Hepatocyte (in vitro differentiated cells): Measurements from ENCODE around the gene CAPN12. TPM values are rescaled to one million over a fixed set of nuclear protein-coding genes. Genes with fewer than 3 reads are reported as not detected.
A peak's percentile ranks its signal among the peaks of the same experiment; 100 is the strongest.

Source experiments
- DNase-seq: peaks from one replicate; pipeline ENCODE4 v3.0.0-alpha.2; 2016; ENCODE audit warnings: low spot score
- H2AFZ ChIP-seq: fragments of 200-600 bp; sonication (generic); 2 replicates; pipeline ENCODE4 v1.6.0; 2016; ENCODE audit warnings: antibody characterized with exemption, mild to moderate bottlenecking
- H3K27ac ChIP-seq: fragments of 200-600 bp; sonication (generic); 2 replicates; pipeline ENCODE4 v1.5.1; 2016; ENCODE audit warnings: mild to moderate bottlenecking
- H3K27me3 ChIP-seq: fragments of 200-600 bp; sonication (generic); 2 replicates; pipeline ENCODE4 v1.6.1; 2016
- H3K36me3 ChIP-seq: fragments of 200-600 bp; sonication (generic); replicated peaks from 2 replicates; pipeline ENCODE4 v1.5.1; 2016; ENCODE audit warnings: low read depth; ENCODE audit not compliant: insufficient read depth
- H3K4me1 ChIP-seq: fragments of 200-600 bp; sonication (generic); 2 replicates; pipeline ENCODE4 v1.5.1; 2016; ENCODE audit warnings: mild to moderate bottlenecking, moderate library complexity; ENCODE audit not compliant: insufficient read depth
- H3K4me2 ChIP-seq: fragments of 200-600 bp; sonication (generic); 2 replicates; pipeline ENCODE4 v1.6.0; 2016
- H3K4me3 ChIP-seq: fragments of 200-600 bp; sonication (generic); 2 replicates; pipeline ENCODE4 v1.5.1; 2016; ENCODE audit warnings: mild to moderate bottlenecking
- H3K79me2 ChIP-seq: fragments of 200-600 bp; sonication (generic); 2 replicates; pipeline ENCODE4 v1.6.0; 2017; ENCODE audit warnings: mild to moderate bottlenecking
- H3K9me2 ChIP-seq: fragments of 200-600 bp; sonication (generic); replicated peaks from 2 replicates; pipeline ENCODE4 v1.6.0; 2017; ENCODE audit warnings: mild to moderate bottlenecking; ENCODE audit not compliant: insufficient read depth
- H3K9me3 ChIP-seq: fragments of 200-600 bp; sonication (generic); 2 replicates; pipeline ENCODE4 v1.5.1; 2016; ENCODE audit warnings: low read depth, mild to moderate bottlenecking
- H4K20me1 ChIP-seq: fragments of 200-600 bp; sonication (generic); 2 replicates; pipeline ENCODE4 v1.6.0; 2016; ENCODE audit warnings: mild to moderate bottlenecking; ENCODE audit not compliant: insufficient read depth, poor library complexity, severe bottlenecking
- CTCF ChIP-seq: fragments of 200-600 bp; sonication (generic); IDR thresholded peaks from 2 replicates; pipeline ENCODE4 v1.5.1; 2016; ENCODE audit warnings: antibody characterized with exemption, mild to moderate bottlenecking; ENCODE audit not compliant: poor library complexity
- EZH2 ChIP-seq: fragments of 200-600 bp; sonication (generic); IDR thresholded peaks from 2 replicates; pipeline ENCODE4 v1.6.1; 2016; ENCODE audit warnings: antibody characterized with exemption, mild to moderate bottlenecking, borderline replicate concordance
- EZH2phosphoT487 ChIP-seq: fragments of 200-600 bp; sonication (generic); IDR thresholded peaks from one replicate; pipeline ENCODE4 v1.6.1; 2018; ENCODE audit warnings: antibody characterized with exemption, mild to moderate bottlenecking, low read depth, moderate library complexity; ENCODE audit not compliant: unreplicated experiment, severe bottlenecking
- WGBS: methylation state at CpG from one replicate; pipeline ENCODE4 v1.1.6; 2016; ENCODE audit warnings: low lambda C conversion rate; ENCODE audit errors: missing lambda C conversion rate; 5-methylcytosine and 5-hydroxymethylcytosine counted together
- polyA plus RNA-seq: library from polyadenylated mRNA; unstranded; fragments of >200 nt; fragmentation: Nextera tagmentation; extraction: Ambion mirVana; gene quantifications from 2 replicates; pipeline ENCODE4 v1.2.1, GENCODE V29; 2016
- total RNA-seq: library from RNA; depleted of rRNA; stranded (reverse); fragments of >200 nt; gene quantifications from 2 replicates; pipeline ENCODE4 v1.2.3, GENCODE V29; 2014

Gene CAPN12
- total and polyA plus RNA-seq, 2 experiments from 2014 or later, result 24.3 to 26.6 TPM

- peaks cover 5% of the 10 kb centered on the region for H3K4me1 ChIP-seq
- no peaks in the 10 kb centered on the region for H3K36me3 ChIP-seq
- no peak overlapping the region for H3K4me3 ChIP-seq
- H3K79me2 ChIP-seq, result no peaks in the 10 kb centered on the region
- peak overlapping the region; percentile 77 for H3K4me2 ChIP-seq
- H3K27me3 ChIP-seq, result no peaks in the 10 kb centered on the region
- H3K9me3 ChIP-seq, result no peaks in the 10 kb centered on the region
- H4K20me1 ChIP-seq, result no peaks in the 10 kb centered on the region
- no peak overlapping the region for H2AFZ ChIP-seq
- DNase-seq, result peak; percentile 9
- H3K9me2 ChIP-seq, result no peaks in the 10 kb centered on the region
- peak overlapping the region; percentile 91 for H3K27ac ChIP-seq
- no peak for TF ChIP-seq CTCF
- no peak for TF ChIP-seq EZH2
- TF ChIP-seq EZH2phosphoT487, result no peak
- WGBS, result 83% methylated on average over 6 of the region's 6 CpGs
These were observed 10.6 kb downstream of the CAPN12 start for GRCh38 chr19:38733493-38734175.

- no peak overlapping the region for H3K4me2 ChIP-seq
- no peaks in the 10 kb centered on the region for H3K27me3 ChIP-seq
- H2AFZ ChIP-seq, result no peak overlapping the region
- H3K79me2 ChIP-seq, result no peaks in the 10 kb centered on the region
- H4K20me1 ChIP-seq, result no peaks in the 10 kb centered on the region
- H3K4me1 ChIP-seq, result peaks cover 5% of the 10 kb centered on the region
- H3K9me3 ChIP-seq, result no peaks in the 10 kb centered on the region
- H3K27ac ChIP-seq, result peak overlapping the region; percentile 91
- 100% methylated on average over 1 of the region's 1 CpG for WGBS
- H3K4me3 ChIP-seq, result no peak overlapping the region
- no peaks in the 10 kb centered on the region for H3K36me3 ChIP-seq
- TF ChIP-seq EZH2phosphoT487, result no peak
- TF ChIP-seq EZH2, result no peak
- no peak for TF ChIP-seq CTCF
- no peak for DNase-seq
- H3K9me2 ChIP-seq, result no peaks in the 10 kb centered on the region
These were observed 11.1 kb downstream of the CAPN12 start for GRCh38 chr19:38733241-38733492.

GRCh38 chr19:38731654-38732301, 12.5 kb downstream of the CAPN12 start:
- no peaks in the 10 kb centered on the region for H3K79me2 ChIP-seq
- H3K9me3 ChIP-seq, result no peaks in the 10 kb centered on the region
- 85% methylated on average over 10 of the region's 10 CpGs for WGBS
- H4K20me1 ChIP-seq, result no peaks in the 10 kb centered on the region
- H3K9me2 ChIP-seq, result no peaks in the 10 kb centered on the region
- H3K4me1 ChIP-seq, result peaks cover 5% of the 10 kb centered on the region
- H3K27me3 ChIP-seq, result no peaks in the 10 kb centered on the region
- no peak for TF ChIP-seq CTCF
- no peak for TF ChIP-seq EZH2phosphoT487
- no peak for TF ChIP-seq EZH2
- H3K4me2 ChIP-seq, result no peak overlapping the region
- no peak for DNase-seq
- no peak overlapping the region for H3K4me3 ChIP-seq
- H3K27ac ChIP-seq, result peak overlapping the region; percentile 91
- no peak overlapping the region for H2AFZ ChIP-seq
- no peaks in the 10 kb centered on the region for H3K36me3 ChIP-seq
